Immature natural killer cell (primary cell): Measurements from ENCODE around the gene ACVRL1. TPM values are rescaled to one million over a fixed set of nuclear protein-coding genes. Genes with fewer than 3 reads are reported as not detected.

Experiments
- DNase-seq, 3 donors: peaks; one replicate each; pipeline ENCODE4 v3.0.0; 2022; ENCODE audit warnings: mixed read lengths in 1 of 3
- H3K27ac Mint-ChIP-seq, 6 donors: one replicate each; pipeline ENCODE4 v1.8.0; 2020; ENCODE audit warnings: mixed read lengths in 6 of 6, mild to moderate bottlenecking in 5 of 6, inconsistent platforms in 4 of 6, moderate library complexity in 3 of 6
- H3K27me3 Mint-ChIP-seq, 3 donors: one replicate each; pipeline ENCODE4 v1.8.0; 2020 to 2021; ENCODE audit warnings: low read depth in 3 of 3, mild to moderate bottlenecking in 3 of 3, mixed read lengths in 3 of 3, moderate library complexity in 3 of 3, inconsistent platforms in 1 of 3
- H3K36me3 Mint-ChIP-seq, 3 donors: one replicate each; pipeline ENCODE4 v1.8.0; 2020; ENCODE audit warnings: mixed read lengths in 3 of 3, inconsistent platforms in 2 of 3, mild to moderate bottlenecking in 2 of 3
- H3K4me1 Mint-ChIP-seq, 2 donors: one replicate each; pipeline ENCODE4 v1.8.0; 2020; ENCODE audit warnings: inconsistent platforms in 2 of 2, mild to moderate bottlenecking in 2 of 2, mixed read lengths in 2 of 2, moderate library complexity in 1 of 2
- H3K4me3 Mint-ChIP-seq, 5 donors: one replicate each; pipeline ENCODE4 v1.8.0; 2020; ENCODE audit warnings: mild to moderate bottlenecking in 5 of 5, mixed read lengths in 5 of 5, inconsistent platforms in 3 of 5, moderate library complexity in 3 of 5
- H3K9me3 Mint-ChIP-seq, 6 donors: one replicate each; pipeline ENCODE4 v1.8.0; 2020; ENCODE audit warnings: mild to moderate bottlenecking in 6 of 6, mixed read lengths in 6 of 6, inconsistent platforms in 4 of 6, moderate library complexity in 3 of 6
- polyA plus RNA-seq, 3 donors: library from polyadenylated mRNA; unstranded; fragments of 300-500 nt; fragmentation: Illumina TruSeq; gene quantifications; one replicate each; pipeline ENCODE4 v1.2.3, GENCODE V29; 2021

The ACVRL1 gene
- polyA plus RNA-seq, 3 donors from 2014 or later, result 0.14 TPM; not detected in 2

DNA sequence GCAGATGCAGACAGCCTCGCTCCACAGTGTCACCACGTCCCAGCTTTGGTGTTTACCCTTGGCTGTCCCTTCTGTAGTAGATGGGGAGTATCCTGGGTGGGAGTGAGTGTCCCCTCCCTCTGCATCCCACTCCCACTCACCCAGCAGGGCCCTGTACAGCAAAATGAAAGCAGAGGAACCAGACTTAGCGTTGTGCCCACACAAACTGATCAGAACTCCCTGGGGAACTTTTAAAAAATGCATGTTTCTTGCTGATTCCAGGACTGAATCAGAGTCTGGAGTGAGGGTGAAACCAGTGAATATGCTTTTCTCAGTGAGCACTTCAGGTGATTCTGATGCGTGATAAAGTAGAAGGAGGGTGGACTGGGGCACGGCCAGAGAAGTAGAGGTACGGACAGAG lies 2.9 kb downstream of the ACVRL1 start:
- H3K9me3 Mint-ChIP-seq, result no peaks in the 10 kb centered on the region
- no peaks in the 10 kb centered on the region for H3K36me3 Mint-ChIP-seq
- peaks cover 5 to 18% (median 17%) of the 10 kb centered on the region in 3 donors for H3K27me3 Mint-ChIP-seq
- H3K4me1 Mint-ChIP-seq, result peaks cover 0 to 2% of the 10 kb centered on the region in 2 donors
- H3K27ac Mint-ChIP-seq, result no peak overlapping the region
- no peak overlapping the region for H3K4me3 Mint-ChIP-seq
- no peak for DNase-seq

- no peak overlapping the region for H3K4me3 Mint-ChIP-seq
- no peak overlapping the region for H3K27ac Mint-ChIP-seq
- H3K4me1 Mint-ChIP-seq, result peaks cover 0 to 2% of the 10 kb centered on the region in 2 donors
- H3K27me3 Mint-ChIP-seq, result peaks cover 5 to 18% (median 17%) of the 10 kb centered on the region in 3 donors
- no peaks in the 10 kb centered on the region for H3K9me3 Mint-ChIP-seq
- DNase-seq, result no peak
- H3K36me3 Mint-ChIP-seq, result no peaks in the 10 kb centered on the region
Observed at GRCh38 chr12:51910691-51911090, 3.4 kb downstream of the ACVRL1 start.

DNA sequence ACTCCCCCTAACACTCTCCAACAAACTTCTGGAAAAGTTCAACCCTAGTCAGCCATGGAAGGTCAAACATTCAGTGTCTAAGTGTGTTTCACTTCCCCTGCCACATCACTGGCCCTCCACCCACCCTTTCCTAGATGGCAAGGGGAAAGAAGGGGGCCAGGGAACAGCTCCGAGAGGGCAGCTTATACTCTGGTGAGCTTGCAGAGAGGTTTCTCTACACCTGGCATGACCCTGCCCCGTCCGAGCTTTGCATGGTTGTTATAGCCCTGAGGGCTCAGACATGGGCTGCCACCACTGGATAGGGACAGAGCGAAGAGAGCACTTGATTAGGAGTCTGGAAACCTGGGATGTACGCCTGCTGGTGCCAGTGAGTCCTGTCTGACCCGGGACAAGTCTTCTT lies 4.0 kb downstream of the ACVRL1 start:
- Mint-ChIP-seq H3K4me1 (peaks cover 0 to 2% of the 10 kb centered on the region in 2 donors), H3K9me3 (no peaks in the 10 kb centered on the region), H3K27ac (no peak overlapping the region), H3K4me3 (no peak overlapping the region), H3K36me3 (no peaks in the 10 kb centered on the region), H3K27me3 (peaks cover 5 to 17% (median 15%) of the 10 kb centered on the region in 3 donors)
- DNase-seq, result no peak

GRCh38 chr12:51911788-51912711 lies 4.7 kb downstream of the ACVRL1 start:
- peaks cover 5 to 18% (median 15%) of the 10 kb centered on the region in 3 donors for H3K27me3 Mint-ChIP-seq
- no peak overlapping the region for H3K27ac Mint-ChIP-seq
- H3K36me3 Mint-ChIP-seq, result no peaks in the 10 kb centered on the region

GRCh38 chr12:51913071-51914033 lies 6.0 kb downstream of the ACVRL1 start:
- Mint-ChIP-seq H3K36me3 (no peaks in the 10 kb centered on the region), H3K4me3 (no peak overlapping the region), H3K4me1 (no peaks in the 10 kb centered on the region), H3K27ac (no peak overlapping the region), H3K27me3 (peaks cover 0 to 15% (median 8%) of the 10 kb centered on the region in 3 donors), H3K9me3 (no peaks in the 10 kb centered on the region)
- DNase-seq, result no peak

More at GRCh38 chr12:51911788-51912711, 4.7 kb downstream of the ACVRL1 start:
- DNase-seq, result no peak
- Mint-ChIP-seq H3K4me3 (no peak overlapping the region), H3K4me1 (peaks cover 0 to 2% of the 10 kb centered on the region in 2 donors), H3K9me3 (no peaks in the 10 kb centered on the region)

- Mint-ChIP-seq H3K4me3 (no peak overlapping the region), H3K9me3 (no peaks in the 10 kb centered on the region), H3K4me1 (no peaks in the 10 kb centered on the region), H3K36me3 (no peaks in the 10 kb centered on the region), H3K27ac (no peak overlapping the region), H3K27me3 (peaks cover 0 to 9% (median 7%) of the 10 kb centered on the region in 3 donors)
- DNase-seq, result no peak
Observed at GRCh38 chr12:51914034-51914923, 7.0 kb downstream of the ACVRL1 start.

DNA sequence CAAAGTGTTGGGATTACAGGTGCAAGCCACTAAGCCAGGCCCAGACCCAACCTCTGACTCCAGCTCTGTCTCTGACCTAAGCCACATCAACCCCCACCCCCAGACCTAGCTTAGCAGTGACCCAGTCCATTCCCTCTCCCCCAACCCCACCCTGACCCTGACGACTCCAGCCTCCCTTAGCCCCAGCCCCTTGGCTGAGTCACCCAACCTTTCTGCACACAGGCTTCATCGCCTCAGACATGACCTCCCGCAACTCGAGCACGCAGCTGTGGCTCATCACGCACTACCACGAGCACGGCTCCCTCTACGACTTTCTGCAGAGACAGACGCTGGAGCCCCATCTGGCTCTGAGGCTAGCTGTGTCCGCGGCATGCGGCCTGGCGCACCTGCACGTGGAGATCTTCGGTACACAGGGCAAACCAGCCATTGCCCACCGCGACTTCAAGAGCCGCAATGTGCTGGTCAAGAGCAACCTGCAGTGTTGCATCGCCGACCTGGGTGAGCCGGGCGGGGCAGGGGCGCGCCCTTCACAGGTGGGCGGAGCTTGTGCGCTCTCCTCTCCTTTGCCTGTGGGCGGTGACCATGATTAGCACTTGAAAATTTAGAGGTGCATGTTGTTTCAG lies 7.8 kb downstream of the ACVRL1 start:
- no peaks in the 10 kb centered on the region for H3K4me1 Mint-ChIP-seq
- H3K36me3 Mint-ChIP-seq, result no peaks in the 10 kb centered on the region
- no peak for DNase-seq
- no peaks in the 10 kb centered on the region for H3K9me3 Mint-ChIP-seq
- no peak overlapping the region for H3K27ac Mint-ChIP-seq
- H3K4me3 Mint-ChIP-seq, result no peak overlapping the region
- H3K27me3 Mint-ChIP-seq, result peaks cover 0 to 9% (median 7%) of the 10 kb centered on the region in 3 donors

DNA sequence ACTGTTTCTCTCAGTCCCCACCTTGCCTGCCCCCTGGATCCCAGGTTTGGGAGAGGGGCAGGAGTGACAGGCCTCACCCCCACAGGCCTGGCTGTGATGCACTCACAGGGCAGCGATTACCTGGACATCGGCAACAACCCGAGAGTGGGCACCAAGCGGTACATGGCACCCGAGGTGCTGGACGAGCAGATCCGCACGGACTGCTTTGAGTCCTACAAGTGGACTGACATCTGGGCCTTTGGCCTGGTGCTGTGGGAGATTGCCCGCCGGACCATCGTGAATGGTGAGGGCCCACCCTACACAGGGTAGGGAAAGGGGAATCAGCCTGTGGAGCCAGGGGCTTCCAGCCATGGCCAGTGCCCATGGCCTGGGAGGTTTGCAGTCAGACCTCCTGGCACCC lies 8.6 kb downstream of the ACVRL1 start:
- DNase-seq, result no peak
- H3K9me3 Mint-ChIP-seq, result no peaks in the 10 kb centered on the region
- H3K27ac Mint-ChIP-seq, result no peak overlapping the region
- no peaks in the 10 kb centered on the region for H3K4me1 Mint-ChIP-seq
- no peak overlapping the region for H3K4me3 Mint-ChIP-seq
- peaks cover 0 to 9% (median 3%) of the 10 kb centered on the region in 3 donors for H3K27me3 Mint-ChIP-seq
- H3K36me3 Mint-ChIP-seq, result no peaks in the 10 kb centered on the region

GRCh38 chr12:51917041-51917590 lies 9.8 kb downstream of the ACVRL1 start:
- no peak overlapping the region for H3K27ac Mint-ChIP-seq
- no peaks in the 10 kb centered on the region for H3K9me3 Mint-ChIP-seq
- no peaks in the 10 kb centered on the region for H3K4me1 Mint-ChIP-seq
- H3K36me3 Mint-ChIP-seq, result no peaks in the 10 kb centered on the region
- no peak overlapping the region for H3K4me3 Mint-ChIP-seq
- H3K27me3 Mint-ChIP-seq, result peaks cover 0 to 5% (median 1%) of the 10 kb centered on the region in 3 donors
- no peak for DNase-seq

GRCh38 chr12:51917746-51918453 lies 10.6 kb downstream of the ACVRL1 start:
- DNase-seq, result no peak
- H3K36me3 Mint-ChIP-seq, result no peaks in the 10 kb centered on the region
- peaks cover 0 to 3% (median 0%) of the 10 kb centered on the region in 3 donors for H3K27me3 Mint-ChIP-seq
- H3K4me3 Mint-ChIP-seq, result no peak overlapping the region
- no peak overlapping the region for H3K27ac Mint-ChIP-seq
- H3K9me3 Mint-ChIP-seq, result no peaks in the 10 kb centered on the region
- no peaks in the 10 kb centered on the region for H3K4me1 Mint-ChIP-seq

DNA sequence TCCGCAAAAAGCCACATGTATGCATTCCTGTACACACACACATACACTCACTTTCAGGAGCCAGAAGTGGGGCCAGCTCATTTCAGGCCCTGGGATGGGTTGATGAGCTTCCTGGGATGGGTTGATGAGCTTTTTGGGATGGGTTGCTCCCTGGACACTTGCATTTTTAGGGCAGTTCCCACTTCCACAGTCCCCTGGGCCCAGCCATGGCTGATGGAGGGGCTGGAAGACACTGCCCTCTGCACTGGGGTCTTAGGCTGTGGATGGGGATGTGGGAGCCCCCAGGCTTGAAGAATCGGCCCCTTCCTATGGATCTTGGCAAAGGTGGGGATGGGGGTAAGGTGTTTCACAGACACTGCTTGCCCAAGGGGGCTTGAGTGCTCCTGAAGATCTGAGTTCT lies 12.7 kb downstream of the ACVRL1 start:
- H3K27me3 Mint-ChIP-seq, result peaks cover 0 to 3% (median 0%) of the 10 kb centered on the region in 3 donors
- H3K9me3 Mint-ChIP-seq, result no peaks in the 10 kb centered on the region
- no peak overlapping the region for H3K27ac Mint-ChIP-seq
- H3K4me1 Mint-ChIP-seq, result peaks cover 0 to 2% of the 10 kb centered on the region in 2 donors
- DNase-seq, result no peak
- no peak overlapping the region for H3K4me3 Mint-ChIP-seq
- H3K36me3 Mint-ChIP-seq, result no peaks in the 10 kb centered on the region
